ENCODE measurements around the gene UBE2H. TPM values are rescaled to one million over a fixed set of nuclear protein-coding genes. Genes with fewer than 3 reads are reported as not detected.

The UBE2H gene
- total RNA-seq, 4 donors from 2014 or later = 68.3 to 123 (median 91.4) TPM

- no peak overlapping the region for H3K4me3 ChIP-seq
- H3K9me3 ChIP-seq = no peaks in the 10 kb centered on the region
- DNase-seq (ENCODE audit: extremely low spot score) = no peak
- H3K27ac ChIP-seq (replicated peaks in 1 of 4) = no peak overlapping the region
- H3K4me1 ChIP-seq = peaks cover 48 to 92% (median 68%) of the 10 kb centered on the region in 4 donors
- no peaks in the 10 kb centered on the region for H3K27me3 ChIP-seq
- intact Hi-C loops (cut with DNase I) = no loop called here
- WGBS = 88% methylated on average over 6 of the region's 6 CpGs
- peaks cover 0 to 14% (median 2%) of the 10 kb centered on the region in 4 donors for H3K36me3 ChIP-seq
- no peak for TF ChIP-seq CTCF (IDR thresholded peaks at IDR 0.05)
- no peak for TF ChIP-seq POLR2A (IDR thresholded peaks at IDR 0.05; ENCODE audit: low read depth)
- no peak for TF ChIP-seq EP300 (IDR thresholded peaks at IDR 0.05)
- no peak for TF ChIP-seq POLR2AphosphoS5 (IDR thresholded peaks at IDR 0.05)
Observed at GRCh38 chr7:129911790-129912189, 41.0 kb downstream of the UBE2H start.

- no peak for DNase-seq (ENCODE audit: extremely low spot score)
- H3K4me1 ChIP-seq = peaks cover 50 to 89% (median 57%) of the 10 kb centered on the region in 4 donors
- TF ChIP-seq EP300 (IDR thresholded peaks at IDR 0.05) (no peak), POLR2A (IDR thresholded peaks at IDR 0.05; ENCODE audit: low read depth) (no peak), CTCF (IDR thresholded peaks at IDR 0.05) (no peak), POLR2AphosphoS5 (IDR thresholded peaks at IDR 0.05) (no peak)
- H3K27ac ChIP-seq (replicated peaks in 1 of 4) = no peak overlapping the region
- H3K9me3 ChIP-seq = no peaks in the 10 kb centered on the region
- 91% methylated on average over 4 of the region's 4 CpGs for WGBS
- intact Hi-C loops (cut with DNase I) = no loop called here
- no peak overlapping the region for H3K4me3 ChIP-seq
- peaks cover 0 to 14% (median 4%) of the 10 kb centered on the region in 4 donors for H3K36me3 ChIP-seq
- H3K27me3 ChIP-seq = no peaks in the 10 kb centered on the region
Observed at GRCh38 chr7:129909669-129910068, 43.1 kb downstream of the UBE2H start.

- H3K36me3 ChIP-seq = peaks cover 0 to 19% (median 9%) of the 10 kb centered on the region in 4 donors
- no peak overlapping the region for H3K4me3 ChIP-seq
- TF ChIP-seq POLR2A (IDR thresholded peaks at IDR 0.05; ENCODE audit: low read depth) (no peak), CTCF (IDR thresholded peaks at IDR 0.05) (no peak), POLR2AphosphoS5 (IDR thresholded peaks at IDR 0.05) (no peak), EP300 (IDR thresholded peaks at IDR 0.05) (no peak)
- DNase-seq (ENCODE audit: extremely low spot score) = no peak
- WGBS = 89% methylated on average over 1 of the region's 1 CpG
- intact Hi-C loops (cut with DNase I) = no loop called here
- no peaks in the 10 kb centered on the region for H3K9me3 ChIP-seq
- no peak overlapping the region for H3K27ac ChIP-seq (replicated peaks in 1 of 4)
- H3K27me3 ChIP-seq = no peaks in the 10 kb centered on the region
- peaks cover 43 to 86% (median 54%) of the 10 kb centered on the region in 4 donors for H3K4me1 ChIP-seq
Observed at GRCh38 chr7:129908181-129908580, 44.6 kb downstream of the UBE2H start.

GRCh38 chr7:129907122-129907736, 45.5 kb downstream of the UBE2H start:
- intact Hi-C loops (cut with DNase I) = no loop called here
- Histone ChIP-seq H3K9me3 (no peaks in the 10 kb centered on the region), H3K36me3 (peaks cover 0 to 19% (median 12%) of the 10 kb centered on the region in 4 donors), H3K27me3 (no peaks in the 10 kb centered on the region), H3K4me1 (peaks cover 43 to 88% (median 54%) of the 10 kb centered on the region in 4 donors), H3K27ac (replicated peaks in 1 of 4) (peak overlapping the region in 1 of 4 donors; percentile 17), H3K4me3 (no peak overlapping the region)
- TF ChIP-seq EP300 (IDR thresholded peaks at IDR 0.05) = no peak
- no peak for TF ChIP-seq CTCF (IDR thresholded peaks at IDR 0.05)
- no peak for TF ChIP-seq POLR2A (IDR thresholded peaks at IDR 0.05; ENCODE audit: low read depth)
- 59% methylated on average over 11 of the region's 11 CpGs for WGBS
- no peak for DNase-seq (ENCODE audit: extremely low spot score)

- no peak for DNase-seq (ENCODE audit: extremely low spot score)
- H3K27me3 ChIP-seq = no peaks in the 10 kb centered on the region
- 63% methylated on average over 5 of the region's 5 CpGs for WGBS
- peaks cover 43 to 85% (median 54%) of the 10 kb centered on the region in 4 donors for H3K4me1 ChIP-seq
- peak overlapping the region in 1 of 4 donors; percentile 17 for H3K27ac ChIP-seq (replicated peaks in 1 of 4)
- no peak overlapping the region for H3K4me3 ChIP-seq
- intact Hi-C loops (cut with DNase I) = no loop called here
- no peak for TF ChIP-seq CTCF (IDR thresholded peaks at IDR 0.05)
- TF ChIP-seq EP300 (IDR thresholded peaks at IDR 0.05) = no peak
- no peak for TF ChIP-seq POLR2AphosphoS5 (IDR thresholded peaks at IDR 0.05)
- TF ChIP-seq POLR2A (IDR thresholded peaks at IDR 0.05; ENCODE audit: low read depth) = no peak
- no peaks in the 10 kb centered on the region for H3K9me3 ChIP-seq
- peaks cover 0 to 19% (median 12%) of the 10 kb centered on the region in 4 donors for H3K36me3 ChIP-seq
Observed at GRCh38 chr7:129906700-129907099, 46.1 kb downstream of the UBE2H start.
